ENCODE measurements around the gene DOCK6.

The DOCK6 gene

GRCh38 chr19:11242025-11242424 lies 20.3 kb downstream of the DOCK6 start:
- H3K27ac ChIP-seq (ENCODE audit: low read length) = no peak overlapping the region
- H3K4me1 ChIP-seq (ENCODE audit: low read length) = peaks cover 3% of the 10 kb centered on the region; the same call in 1 of the 2 replicates
- no peaks in the 10 kb centered on the region for H4K20me1 ChIP-seq (ENCODE audit: insufficient read depth, low read length)
- H3K9ac ChIP-seq (ENCODE audit: low read length) = no peak overlapping the region
- no peaks in the 10 kb centered on the region for H3K36me3 ChIP-seq (replicated peaks; ENCODE audit: insufficient read depth, low read length)
- H2AFZ ChIP-seq (ENCODE audit: low read length) = no peak overlapping the region
- DNase-seq = no peak
- H3K4me2 ChIP-seq (ENCODE audit: low read depth, low read length) = no peak overlapping the region
- H3K9me2 ChIP-seq (replicated peaks; ENCODE audit: insufficient read depth, low read length) = no peaks in the 10 kb centered on the region
- TF ChIP-seq EZH2 (optimal IDR thresholded peaks at IDR 0.05; ENCODE audit: low read depth, low read length) (no peak), EZH2phosphoT487 (IDR thresholded peaks at IDR 0.05; ENCODE audit: low read length) (no peak)
- TF ChIP-seq, protein P1, sequence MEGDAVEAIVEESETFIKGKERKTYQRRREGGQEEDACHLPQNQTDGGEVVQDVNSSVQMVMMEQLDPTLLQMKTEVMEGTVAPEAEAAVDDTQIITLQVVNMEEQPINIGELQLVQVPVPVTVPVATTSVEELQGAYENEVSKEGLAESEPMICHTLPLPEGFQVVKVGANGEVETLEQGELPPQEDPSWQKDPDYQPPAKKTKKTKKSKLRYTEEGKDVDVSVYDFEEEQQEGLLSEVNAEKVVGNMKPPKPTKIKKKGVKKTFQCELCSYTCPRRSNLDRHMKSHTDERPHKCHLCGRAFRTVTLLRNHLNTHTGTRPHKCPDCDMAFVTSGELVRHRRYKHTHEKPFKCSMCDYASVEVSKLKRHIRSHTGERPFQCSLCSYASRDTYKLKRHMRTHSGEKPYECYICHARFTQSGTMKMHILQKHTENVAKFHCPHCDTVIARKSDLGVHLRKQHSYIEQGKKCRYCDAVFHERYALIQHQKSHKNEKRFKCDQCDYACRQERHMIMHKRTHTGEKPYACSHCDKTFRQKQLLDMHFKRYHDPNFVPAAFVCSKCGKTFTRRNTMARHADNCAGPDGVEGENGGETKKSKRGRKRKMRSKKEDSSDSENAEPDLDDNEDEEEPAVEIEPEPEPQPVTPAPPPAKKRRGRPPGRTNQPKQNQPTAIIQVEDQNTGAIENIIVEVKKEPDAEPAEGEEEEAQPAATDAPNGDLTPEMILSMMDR (IDR thresholded peaks at IDR 0.05; ENCODE audit: low read length) = no peak
- no peaks in the 10 kb centered on the region for H3F3A ChIP-seq (ENCODE audit: insufficient read depth, low read length)
- no peaks in the 10 kb centered on the region for H3K9me3 ChIP-seq (replicated peaks; ENCODE audit: insufficient read depth, low read length)
- no peaks in the 10 kb centered on the region for H3K79me2 ChIP-seq (ENCODE audit: low read length)
- peaks cover 70% of the 10 kb centered on the region for H3K27me3 ChIP-seq (replicated peaks; ENCODE audit: insufficient read depth, low read length)
- H3K4me3 ChIP-seq (ENCODE audit: low read length) = no peak overlapping the region

- no peak overlapping the region for H3K27ac ChIP-seq (ENCODE audit: low read length)
- no peaks in the 10 kb centered on the region for H3K9me3 ChIP-seq (replicated peaks; ENCODE audit: insufficient read depth, low read length)
- no peak for DNase-seq
- no peak for TF ChIP-seq EZH2 (optimal IDR thresholded peaks at IDR 0.05; ENCODE audit: low read depth, low read length)
- TF ChIP-seq, protein P1 (IDR thresholded peaks at IDR 0.05; ENCODE audit: low read length) = no peak
- no peak for TF ChIP-seq EZH2phosphoT487 (IDR thresholded peaks at IDR 0.05; ENCODE audit: low read length)
- no peak overlapping the region for H3K4me3 ChIP-seq (ENCODE audit: low read length)
- no peaks in the 10 kb centered on the region for H4K20me1 ChIP-seq (ENCODE audit: insufficient read depth, low read length)
- no peak overlapping the region for H3K9ac ChIP-seq (ENCODE audit: low read length)
- H3K79me2 ChIP-seq (ENCODE audit: low read length) = no peaks in the 10 kb centered on the region
- H2AFZ ChIP-seq (ENCODE audit: low read length) = no peak overlapping the region
- no peaks in the 10 kb centered on the region for H3K9me2 ChIP-seq (replicated peaks; ENCODE audit: insufficient read depth, low read length)
- no peak overlapping the region for H3K4me2 ChIP-seq (ENCODE audit: low read depth, low read length)
- no peaks in the 10 kb centered on the region for H3K36me3 ChIP-seq (replicated peaks; ENCODE audit: insufficient read depth, low read length)
- H3K27me3 ChIP-seq (replicated peaks; ENCODE audit: insufficient read depth, low read length) = peaks cover 67% of the 10 kb centered on the region
- no peaks in the 10 kb centered on the region for H3F3A ChIP-seq (ENCODE audit: insufficient read depth, low read length)
- H3K4me1 ChIP-seq (ENCODE audit: low read length) = peaks cover 3% of the 10 kb centered on the region; the same call in 1 of the 2 replicates
Measured at GRCh38 chr19:11240008-11240444, 22.3 kb downstream of the DOCK6 start.

- Histone ChIP-seq H3K9me3 (replicated peaks; ENCODE audit: insufficient read depth, low read length) (no peaks in the 10 kb centered on the region), H3K4me2 (ENCODE audit: low read depth, low read length) (no peak within 1 kb of the TSS), H4K20me1 (ENCODE audit: insufficient read depth, low read length) (no peaks in the 10 kb centered on the region), H3K27ac (ENCODE audit: low read length) (no peak within 1 kb of the TSS), H3K9ac (ENCODE audit: low read length) (no peak within 1 kb of the TSS), H3K9me2 (replicated peaks; ENCODE audit: insufficient read depth, low read length) (no peaks in the 10 kb centered on the region), H3K4me1 (ENCODE audit: low read length) (peaks cover 3% of the 10 kb centered on the region; the same call in 1 of the 2 replicates), H3F3A (ENCODE audit: insufficient read depth, low read length) (no peaks in the 10 kb centered on the region), H3K36me3 (replicated peaks; ENCODE audit: insufficient read depth, low read length) (no peaks in the 10 kb centered on the region), H2AFZ (ENCODE audit: low read length) (no peak within 1 kb of the TSS), H3K79me2 (ENCODE audit: low read length) (no peaks in the 10 kb centered on the region), H3K27me3 (replicated peaks; ENCODE audit: insufficient read depth, low read length) (peaks cover 67% of the 10 kb centered on the region), H3K4me3 (ENCODE audit: low read length) (no peak within 1 kb of the TSS)
- TF ChIP-seq EZH2 (optimal IDR thresholded peaks at IDR 0.05; ENCODE audit: low read depth, low read length) (no peak), EZH2phosphoT487 (IDR thresholded peaks at IDR 0.05; ENCODE audit: low read length) (no peak)
- TF ChIP-seq, protein P1 (IDR thresholded peaks at IDR 0.05; ENCODE audit: low read length) = no peak
- DNase-seq = no peak
Measured at GRCh38 chr19:11239377-11240000, 22.8 kb downstream of the DOCK6 start, which contains the start of gene ANGPTL8. ANGPTL8 (plus strand) TSS chr19:11239619; CDS start chr19:11239638, 19 bp downstream.

Data from MM.1S (cell line).